GM19025 (cell line): ENCODE results near the gene NINJ1.

Source experiments
- ATAC-seq: cut with Tn5 transposase; IDR thresholded peaks from one replicate; pipeline ENCODE4 v1.9.1; 2021; ENCODE audit warnings: mild to moderate bottlenecking, low read depth, moderate library complexity; ENCODE audit not compliant: unreplicated experiment

NINJ1 gene

DNA sequence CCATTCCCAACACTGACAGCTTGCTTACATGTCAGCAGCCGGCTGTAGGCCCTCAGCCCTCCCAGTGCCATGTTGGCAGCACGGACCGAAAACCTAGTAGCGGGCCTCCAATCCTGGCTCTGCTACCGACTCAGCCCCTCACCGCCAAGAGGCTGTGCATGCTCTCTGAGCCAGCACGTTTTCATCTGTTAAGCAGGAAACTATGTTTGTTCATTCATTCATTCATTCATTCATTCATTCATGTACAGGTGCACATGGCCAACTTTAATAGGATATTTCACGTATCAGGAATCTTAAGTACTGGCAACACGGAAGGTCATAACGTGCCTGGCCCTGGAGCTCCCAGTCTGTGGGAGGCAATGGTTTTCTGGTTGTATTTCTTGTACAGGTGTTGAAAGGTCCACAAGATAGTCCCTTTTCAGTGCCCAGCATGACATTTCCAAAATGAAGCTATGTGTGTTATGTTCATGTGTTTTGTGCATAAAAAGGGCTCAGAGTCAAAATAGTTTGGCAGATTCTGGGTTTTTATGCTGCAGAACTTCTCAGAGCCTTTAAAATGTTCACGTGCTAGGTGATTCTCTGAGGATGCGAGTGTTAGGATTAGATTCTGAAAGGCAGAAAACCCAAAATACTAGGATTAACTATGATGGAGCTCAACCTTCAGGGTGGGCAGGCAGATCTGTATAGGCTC, 57.8 kb downstream of the NINJ1 start:
- ATAC-seq: no peak

DNA sequence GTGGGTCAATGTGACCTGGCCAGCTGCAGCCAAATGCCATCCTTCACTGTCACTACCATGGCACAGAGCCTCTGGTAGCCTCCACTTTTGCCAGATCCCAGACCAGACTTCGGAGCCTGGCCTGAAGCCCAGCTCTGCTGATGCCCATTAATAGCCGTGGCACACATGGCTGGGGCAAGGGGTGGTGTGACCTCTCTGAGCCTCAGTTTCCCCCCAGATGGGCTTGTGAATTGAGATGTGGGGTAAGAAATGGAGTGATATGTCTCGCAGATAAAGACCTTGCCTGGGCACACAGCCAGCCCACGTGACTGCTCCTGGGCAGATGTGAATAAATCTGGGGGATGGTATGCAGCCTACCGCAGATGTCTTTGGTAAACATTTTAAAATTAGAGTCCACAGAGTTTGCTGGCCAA, 61.7 kb downstream of the NINJ1 start:
- no peak for ATAC-seq
